OCI-LY3 (cell line): Measurements from ENCODE around the gene NABP2.
"Not testable (repeated sequence)": the region's sequence is repeated elsewhere in the genome, so short reads cannot be mapped to it uniquely, and the experiment has no call there.

Experiments used
- EZH2phosphoT487 ChIP-seq: fragments of 200-600 bp; shearing (Covaris generic); IDR thresholded peaks from 2 replicates; pipeline ENCODE4 v1.6.1; 2018; ENCODE audit warnings: antibody characterized with exemption, mixed run types, low read depth
- TF ChIP-seq, protein P1 (sequence below): fragments of 200-600, 300-600 bp; sonication (generic); IDR thresholded peaks from 2 replicates; pipeline ENCODE4 v1.5.1; 2014; ENCODE audit warnings: antibody characterized with exemption, low read length, low read depth

DNA sequence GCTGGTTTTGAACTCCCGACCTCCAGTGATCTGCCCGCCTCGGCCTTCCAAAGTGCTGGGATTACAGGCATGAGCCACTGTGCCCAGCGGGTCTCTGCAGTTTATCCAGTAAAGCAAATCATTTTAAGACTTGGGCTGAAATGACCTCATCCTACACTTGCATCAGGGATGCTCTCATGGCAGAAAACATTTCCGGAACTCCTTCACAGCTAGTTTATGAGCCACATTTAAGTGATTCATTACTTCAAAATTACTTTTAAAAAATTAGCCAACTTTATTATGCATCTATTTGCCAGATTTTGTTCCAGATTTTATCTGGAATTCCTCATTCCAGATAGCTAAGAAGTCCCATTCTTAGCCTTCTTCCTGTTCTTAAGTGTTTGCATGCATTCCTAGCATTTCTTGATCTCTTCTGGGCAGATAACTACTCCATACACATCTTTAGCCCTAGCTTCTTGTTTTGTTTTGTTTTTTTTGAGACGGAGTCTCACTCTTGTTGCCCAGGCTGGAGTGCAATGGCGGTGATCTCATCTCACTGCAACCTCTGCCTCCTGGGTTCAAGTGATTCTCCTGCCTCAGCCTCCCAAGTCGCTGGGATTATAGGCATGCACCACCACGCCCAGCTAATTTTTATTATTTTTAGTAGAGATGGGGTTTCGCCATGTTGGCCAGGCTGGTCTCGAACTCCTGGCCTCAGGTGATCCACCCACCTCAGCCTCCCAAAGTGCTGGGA lies 27.2 kb upstream of the NABP2 start:
- TF ChIP-seq, protein P1, sequence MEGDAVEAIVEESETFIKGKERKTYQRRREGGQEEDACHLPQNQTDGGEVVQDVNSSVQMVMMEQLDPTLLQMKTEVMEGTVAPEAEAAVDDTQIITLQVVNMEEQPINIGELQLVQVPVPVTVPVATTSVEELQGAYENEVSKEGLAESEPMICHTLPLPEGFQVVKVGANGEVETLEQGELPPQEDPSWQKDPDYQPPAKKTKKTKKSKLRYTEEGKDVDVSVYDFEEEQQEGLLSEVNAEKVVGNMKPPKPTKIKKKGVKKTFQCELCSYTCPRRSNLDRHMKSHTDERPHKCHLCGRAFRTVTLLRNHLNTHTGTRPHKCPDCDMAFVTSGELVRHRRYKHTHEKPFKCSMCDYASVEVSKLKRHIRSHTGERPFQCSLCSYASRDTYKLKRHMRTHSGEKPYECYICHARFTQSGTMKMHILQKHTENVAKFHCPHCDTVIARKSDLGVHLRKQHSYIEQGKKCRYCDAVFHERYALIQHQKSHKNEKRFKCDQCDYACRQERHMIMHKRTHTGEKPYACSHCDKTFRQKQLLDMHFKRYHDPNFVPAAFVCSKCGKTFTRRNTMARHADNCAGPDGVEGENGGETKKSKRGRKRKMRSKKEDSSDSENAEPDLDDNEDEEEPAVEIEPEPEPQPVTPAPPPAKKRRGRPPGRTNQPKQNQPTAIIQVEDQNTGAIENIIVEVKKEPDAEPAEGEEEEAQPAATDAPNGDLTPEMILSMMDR, result not testable (repeated sequence)
- not testable (repeated sequence) for TF ChIP-seq EZH2phosphoT487
